Activated CD8-positive, alpha-beta memory T cell treated with anti-CD3 and anti-CD28 coated beads for 24 hours (primary cell): ENCODE measurements around the gene SERPINA10.

ENCODE experiments used
- DNase-seq: peaks from one replicate; pipeline ENCODE4 v3.0.0-alpha.2; 2020

Gene SERPINA10

GRCh38 chr14:94292872-94293577, at the start of gene SERPINA10:
SERPINA10 (minus strand) TSS chr14:94293268; CDS start chr14:94290593, 2,675 bp downstream.
- DNase-seq: no peak

- no peak for DNase-seq
These were observed 49.4 kb upstream of the SERPINA10 start for GRCh38 chr14:94342334-94342934.

- no peak for DNase-seq
These were observed 48.7 kb upstream of the SERPINA10 start for GRCh38 chr14:94341656-94342333.

- no peak for DNase-seq
These were observed 47.5 kb upstream of the SERPINA10 start for GRCh38 chr14:94340533-94340932.

- DNase-seq: no peak
These were observed 45.0 kb upstream of the SERPINA10 start for GRCh38 chr14:94338023-94338422.

GRCh38 chr14:94337274-94337673, 44.2 kb upstream of the SERPINA10 start:
- DNase-seq: no peak

GRCh38 chr14:94334872-94335271, 41.8 kb upstream of the SERPINA10 start:
- no peak for DNase-seq

- no peak for DNase-seq
These were observed 39.5 kb upstream of the SERPINA10 start for GRCh38 chr14:94332587-94332986.

- no peak for DNase-seq
These were observed 39.1 kb upstream of the SERPINA10 start for GRCh38 chr14:94332063-94332583.

GRCh38 chr14:94331462-94331861, 38.4 kb upstream of the SERPINA10 start:
- no peak for DNase-seq

- no peak for DNase-seq
These were observed 37.8 kb upstream of the SERPINA10 start for GRCh38 chr14:94330857-94331256.

- DNase-seq: no peak
These were observed 37.4 kb upstream of the SERPINA10 start for GRCh38 chr14:94330432-94330831.

GRCh38 chr14:94329857-94330256, 36.8 kb upstream of the SERPINA10 start:
- no peak for DNase-seq

GRCh38 chr14:94328196-94328595, 35.1 kb upstream of the SERPINA10 start:
- no peak for DNase-seq

GRCh38 chr14:94322648-94323570, 29.8 kb upstream of the SERPINA10 start, which contains the start of gene SERPINA6:
SERPINA6 (minus strand) TSS chr14:94323336; CDS start chr14:94314648, 8,688 bp downstream.
- DNase-seq: no peak

GRCh38 chr14:94321421-94322271, 28.6 kb upstream of the SERPINA10 start:
- DNase-seq: no peak

GRCh38 chr14:94320243-94320642, 27.2 kb upstream of the SERPINA10 start:
- no peak for DNase-seq

- no peak for DNase-seq
These were observed 24.2 kb upstream of the SERPINA10 start for GRCh38 chr14:94317259-94317658.

- no peak for DNase-seq
These were observed 23.6 kb upstream of the SERPINA10 start for GRCh38 chr14:94316692-94317091.

GRCh38 chr14:94314890-94315289, 21.8 kb upstream of the SERPINA10 start:
- DNase-seq: no peak

- DNase-seq: no peak
These were observed 21.1 kb upstream of the SERPINA10 start for GRCh38 chr14:94313991-94314655.
